GM23338 (cell line): ENCODE results near the gene RPTOR. TPM values are rescaled to one million over a fixed set of nuclear protein-coding genes. Genes with fewer than 3 reads are reported as not detected.

Experiments used
- ATAC-seq: fragments of 200-7000 bp; cut with Tn5 transposase; 3 replicates; pipeline ENCODE4 v1.9.1; 2020
- DNase-seq: peaks from one replicate; pipeline ENCODE4 v3.0.0-alpha.2; 2015; ENCODE audit warnings: low spot score
- H2AFZ ChIP-seq: fragments of 200-600 bp; sonication (generic); 2 replicates; pipeline ENCODE4 v1.8.0; 2016; ENCODE audit warnings: antibody characterized with exemption, mild to moderate bottlenecking, moderate library complexity
- H3F3A ChIP-seq: fragments of 200-600 bp; sonication (generic); replicated peaks from 2 replicates; pipeline ENCODE4 v1.8.0; 2017; ENCODE audit warnings: antibody characterized with exemption, mixed run types, low read depth
- H3K27ac ChIP-seq: fragments of 200-600 bp; sonication (generic); 2 replicates; pipeline ENCODE4 v1.6.1; 2016; ENCODE audit warnings: low read depth
- H3K27me3 ChIP-seq: fragments of 200-600 bp; sonication (generic); 2 replicates; pipeline ENCODE4 v1.8.0; 2016; ENCODE audit warnings: mild to moderate bottlenecking, mixed run types, moderate library complexity; ENCODE audit not compliant: insufficient read depth
- H3K36me3 ChIP-seq: fragments of 200-600 bp; sonication (generic); 2 replicates; pipeline ENCODE4 v1.8.0; 2016; ENCODE audit warnings: mild to moderate bottlenecking; ENCODE audit not compliant: insufficient read depth
- H3K4me1 ChIP-seq: fragments of 200-600 bp; sonication (generic); 2 replicates; pipeline ENCODE4 v1.8.0; 2016; ENCODE audit warnings: mild to moderate bottlenecking, moderate library complexity; ENCODE audit not compliant: insufficient read depth
- H3K4me2 ChIP-seq: fragments of 200-600 bp; sonication (generic); 2 replicates; pipeline ENCODE4 v1.7.1; 2017; ENCODE audit warnings: mixed run types
- H3K4me3 ChIP-seq: fragments of 200-600 bp; sonication (generic); 2 replicates; pipeline ENCODE4 v1.6.1; 2016; ENCODE audit warnings: mixed run types
- H3K79me2 ChIP-seq: fragments of 200-600 bp; sonication (generic); replicated peaks from 2 replicates; pipeline ENCODE4 v1.8.0; 2017; ENCODE audit warnings: mild to moderate bottlenecking; ENCODE audit not compliant: insufficient read depth
- H3K9me2 ChIP-seq: fragments of 200-600 bp; sonication (generic); 2 replicates; pipeline ENCODE4 v1.8.0; 2017; ENCODE audit not compliant: insufficient read depth
- H4K20me1 ChIP-seq: fragments of 200-600 bp; sonication (generic); replicated peaks from 2 replicates; pipeline ENCODE4 v1.8.0; 2017; ENCODE audit warnings: mild to moderate bottlenecking; ENCODE audit not compliant: insufficient read depth
- H3K27ac Mint-ChIP-seq: 2 replicates; pipeline ENCODE4 v1.8.0; 2020; ENCODE audit warnings: inconsistent platforms, mild to moderate bottlenecking, moderate library complexity, mixed read lengths
- H3K27me3 Mint-ChIP-seq: 3 replicates; pipeline ENCODE4 v1.8.0; 2022; ENCODE audit warnings: low read depth, mild to moderate bottlenecking, moderate library complexity, mixed read lengths, inconsistent platforms; ENCODE audit not compliant: insufficient read depth, poor library complexity
- H3K36me3 Mint-ChIP-seq: 3 replicates; pipeline ENCODE4 v1.8.0; 2021; ENCODE audit warnings: low read depth, mild to moderate bottlenecking, inconsistent platforms, moderate library complexity, mixed read lengths
- H3K4me1 Mint-ChIP-seq: 3 replicates; pipeline ENCODE4 v1.8.0; 2020; ENCODE audit warnings: mild to moderate bottlenecking, inconsistent platforms, mixed read lengths
- H3K4me3 Mint-ChIP-seq: 3 replicates; pipeline ENCODE4 v1.8.0; 2021; ENCODE audit warnings: moderate library complexity, mild to moderate bottlenecking, inconsistent platforms, mixed read lengths
- H3K9me3 Mint-ChIP-seq: 3 replicates; pipeline ENCODE4 v1.8.0; 2020; ENCODE audit warnings: moderate library complexity, mild to moderate bottlenecking, inconsistent platforms, mixed read lengths
- CREB1 ChIP-seq: fragments of 250-450 bp; sonication (Bioruptor Pico); IDR thresholded peaks from 2 replicates; pipeline ENCODE4 v1.5.0; 2020; ENCODE audit warnings: low read depth, mild to moderate bottlenecking, moderate library complexity
- EZH2 ChIP-seq: fragments of 200-600 bp; sonication (generic); IDR thresholded peaks from one replicate; pipeline ENCODE4 v1.8.0; 2017; ENCODE audit warnings: antibody characterized with exemption, mild to moderate bottlenecking, low read depth; ENCODE audit not compliant: unreplicated experiment
- EZH2phosphoT487 ChIP-seq: fragments of 200-600 bp; sonication (generic); IDR thresholded peaks from one replicate; pipeline ENCODE4 v1.8.1; 2018; ENCODE audit warnings: antibody characterized with exemption; ENCODE audit not compliant: unreplicated experiment
- JUNB ChIP-seq: IDR thresholded peaks from one replicate; pipeline ENCODE4 v1.6.1; 2016; ENCODE audit warnings: antibody characterized with exemption; ENCODE audit not compliant: unreplicated experiment
- NANOG ChIP-seq: IDR thresholded peaks from 2 replicates; pipeline ENCODE4 v1.6.1; 2016; ENCODE audit warnings: antibody characterized with exemption, borderline replicate concordance
- STAT1 ChIP-seq: IDR thresholded peaks from one replicate; pipeline ENCODE4 v1.6.1; 2016; ENCODE audit warnings: antibody characterized with exemption; ENCODE audit not compliant: unreplicated experiment
- ZNF331 ChIP-seq: fragments of 250-450 bp; sonication (Bioruptor Pico); IDR thresholded peaks from 2 replicates; pipeline ENCODE4 v1.5.0; 2020; ENCODE audit warnings: low read depth, mild to moderate bottlenecking, moderate library complexity
- polyA plus RNA-seq: library from polyadenylated mRNA; unstranded; fragments of >200 nt; fragmentation: Nextera tagmentation; extraction: Ambion mirVana; gene quantifications from 2 replicates; pipeline ENCODE4 v1.2.1, GENCODE V29; 2016
- total RNA-seq: library from RNA; depleted of rRNA; stranded (reverse); fragments of >200 nt; shearing (Covaris generic); gene quantifications from 2 replicates; pipeline ENCODE4 v1.2.3, GENCODE V29; 2014
- TF ChIP-seq, protein P1 (sequence below): IDR thresholded peaks from 2 replicates; pipeline ENCODE4 v1.6.1; 2016; ENCODE audit warnings: antibody characterized with exemption
- TF ChIP-seq, protein P2 (sequence below), 2 experiments: fragments of 200-600 bp in 1 of 2; sonication (generic) in 1 of 2; conservative IDR thresholded peaks; 2 replicates each; pipeline versions ENCODE4 v1.5.1 to v1.6.1; 2016 to 2017; ENCODE audit warnings: antibody characterized with exemption in 2 of 2, low read depth in 2 of 2, mild to moderate bottlenecking in 2 of 2, moderate library complexity in 1 of 2

The RPTOR gene
- total and polyA plus RNA-seq, 2 experiments from 2014 or later: 9.5 to 38.0 TPM

DNA sequence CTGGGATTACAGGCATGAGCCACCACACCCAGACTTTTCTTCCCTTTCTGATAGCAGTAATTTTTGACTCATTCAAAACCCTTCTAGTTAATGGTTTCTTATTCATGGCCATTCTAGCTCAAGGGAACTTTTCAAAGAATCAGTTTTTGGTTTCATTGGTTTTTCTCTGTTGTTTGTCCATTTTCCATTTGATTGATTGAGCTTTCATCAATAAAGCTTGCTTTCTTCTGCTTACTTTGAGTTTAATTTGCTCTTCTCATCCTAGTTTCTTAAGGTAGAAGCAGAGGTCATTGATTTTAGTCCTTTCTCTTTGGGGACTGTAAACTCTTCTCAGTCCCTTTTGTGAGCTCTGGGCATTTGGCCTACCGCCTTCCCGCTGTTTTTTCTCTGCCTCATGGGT is 365.0 kb downstream of the RPTOR start:
- Mint-ChIP-seq H3K27me3 (peaks cover 10% of the 10 kb centered on the region), H3K4me3 (no peak overlapping the region), H3K9me3 (peaks cover 18% of the 10 kb centered on the region), H3K36me3 (peaks cover 28% of the 10 kb centered on the region), H3K27ac (no peak overlapping the region), H3K4me1 (no peaks in the 10 kb centered on the region; the same call in 2 of the 3 replicates)
- no peaks in the 10 kb centered on the region for H3K36me3 ChIP-seq
- H3K4me3 ChIP-seq: no peak overlapping the region
- DNase-seq (no peak), ATAC-seq (no peak)
- H3K27me3 ChIP-seq: no peaks in the 10 kb centered on the region
- H3F3A ChIP-seq: no peaks in the 10 kb centered on the region
- H3K27ac ChIP-seq: no peak overlapping the region
- H3K4me2 ChIP-seq: no peak overlapping the region
- H3K4me1 ChIP-seq: no peaks in the 10 kb centered on the region
- no peak overlapping the region for H2AFZ ChIP-seq
- H3K9me2 ChIP-seq: no peaks in the 10 kb centered on the region
- H4K20me1 ChIP-seq: peaks cover 6% of the 10 kb centered on the region
- no peak for TF ChIP-seq NANOG
- TF ChIP-seq JUNB: no peak
- no peaks in the 10 kb centered on the region for H3K79me2 ChIP-seq

- Histone ChIP-seq H3K9me2 (no peaks in the 10 kb centered on the region), H3F3A (no peaks in the 10 kb centered on the region), H2AFZ (no peak overlapping the region), H3K4me1 (no peaks in the 10 kb centered on the region), H3K4me2 (no peak overlapping the region), H4K20me1 (peaks cover 6% of the 10 kb centered on the region), H3K27ac (no peak overlapping the region), H3K4me3 (no peak overlapping the region), H3K27me3 (no peaks in the 10 kb centered on the region), H3K79me2 (no peaks in the 10 kb centered on the region), H3K36me3 (no peaks in the 10 kb centered on the region)
- Mint-ChIP-seq H3K4me3 (no peak overlapping the region), H3K9me3 (peaks cover 22% of the 10 kb centered on the region), H3K4me1 (no peaks in the 10 kb centered on the region; the same call in 2 of the 3 replicates), H3K36me3 (peaks cover 32% of the 10 kb centered on the region), H3K27ac (no peak overlapping the region), H3K27me3 (peaks cover 9% of the 10 kb centered on the region)
- DNase-seq (no peak), ATAC-seq (no peak)
- TF ChIP-seq STAT1: no peak
- TF ChIP-seq CREB1: no peak
- TF ChIP-seq, protein P1, sequence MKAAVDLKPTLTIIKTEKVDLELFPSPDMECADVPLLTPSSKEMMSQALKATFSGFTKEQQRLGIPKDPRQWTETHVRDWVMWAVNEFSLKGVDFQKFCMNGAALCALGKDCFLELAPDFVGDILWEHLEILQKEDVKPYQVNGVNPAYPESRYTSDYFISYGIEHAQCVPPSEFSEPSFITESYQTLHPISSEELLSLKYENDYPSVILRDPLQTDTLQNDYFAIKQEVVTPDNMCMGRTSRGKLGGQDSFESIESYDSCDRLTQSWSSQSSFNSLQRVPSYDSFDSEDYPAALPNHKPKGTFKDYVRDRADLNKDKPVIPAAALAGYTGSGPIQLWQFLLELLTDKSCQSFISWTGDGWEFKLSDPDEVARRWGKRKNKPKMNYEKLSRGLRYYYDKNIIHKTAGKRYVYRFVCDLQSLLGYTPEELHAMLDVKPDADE: no peak
- TF ChIP-seq EZH2phosphoT487: no peak
- TF ChIP-seq EZH2: no peak
- no peak for TF ChIP-seq ZNF331 (CRISPR knock-in tag)
- TF ChIP-seq JUNB: no peak
- TF ChIP-seq, protein P2, sequence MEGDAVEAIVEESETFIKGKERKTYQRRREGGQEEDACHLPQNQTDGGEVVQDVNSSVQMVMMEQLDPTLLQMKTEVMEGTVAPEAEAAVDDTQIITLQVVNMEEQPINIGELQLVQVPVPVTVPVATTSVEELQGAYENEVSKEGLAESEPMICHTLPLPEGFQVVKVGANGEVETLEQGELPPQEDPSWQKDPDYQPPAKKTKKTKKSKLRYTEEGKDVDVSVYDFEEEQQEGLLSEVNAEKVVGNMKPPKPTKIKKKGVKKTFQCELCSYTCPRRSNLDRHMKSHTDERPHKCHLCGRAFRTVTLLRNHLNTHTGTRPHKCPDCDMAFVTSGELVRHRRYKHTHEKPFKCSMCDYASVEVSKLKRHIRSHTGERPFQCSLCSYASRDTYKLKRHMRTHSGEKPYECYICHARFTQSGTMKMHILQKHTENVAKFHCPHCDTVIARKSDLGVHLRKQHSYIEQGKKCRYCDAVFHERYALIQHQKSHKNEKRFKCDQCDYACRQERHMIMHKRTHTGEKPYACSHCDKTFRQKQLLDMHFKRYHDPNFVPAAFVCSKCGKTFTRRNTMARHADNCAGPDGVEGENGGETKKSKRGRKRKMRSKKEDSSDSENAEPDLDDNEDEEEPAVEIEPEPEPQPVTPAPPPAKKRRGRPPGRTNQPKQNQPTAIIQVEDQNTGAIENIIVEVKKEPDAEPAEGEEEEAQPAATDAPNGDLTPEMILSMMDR (conservative IDR thresholded peaks at IDR 0.05; ENCODE audit: low read depth in 2 of 2): no peak
Measured at GRCh38 chr17:80910043-80910442, 365.4 kb downstream of the RPTOR start.
